ENCODE results near the gene LPAR5. TPM values are rescaled to one million over a fixed set of nuclear protein-coding genes. Genes with fewer than 3 reads are reported as not detected.

Gene LPAR5
- total RNA-seq, 1 experiment from 2014 or later = 0.15 TPM

DNA sequence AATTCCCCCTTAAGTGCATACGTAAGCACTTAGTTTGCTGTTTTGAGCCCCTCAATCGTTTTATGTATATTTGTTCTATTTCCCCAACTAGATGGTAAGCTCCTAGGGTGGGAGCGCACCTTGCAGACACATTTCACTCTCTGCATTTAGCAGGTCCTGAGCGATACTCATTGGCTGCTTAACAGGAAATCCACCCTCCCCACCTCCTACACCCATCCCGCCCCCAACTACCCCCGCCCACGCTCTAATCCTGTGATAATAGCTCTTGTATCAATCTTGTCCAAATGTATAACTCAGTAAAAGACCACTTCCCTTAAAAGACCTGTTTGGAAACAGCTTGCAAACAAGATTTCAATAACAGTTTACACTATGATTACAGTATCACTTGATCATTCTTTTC lies 8.1 kb downstream of the LPAR5 start:
- CTCF ChIA-PET = interaction anchor here (0.6 kb wide), 1 partner anchor 251 kb away, joined by 7 read pairs; no protein-coding TSS in a partner anchor

DNA sequence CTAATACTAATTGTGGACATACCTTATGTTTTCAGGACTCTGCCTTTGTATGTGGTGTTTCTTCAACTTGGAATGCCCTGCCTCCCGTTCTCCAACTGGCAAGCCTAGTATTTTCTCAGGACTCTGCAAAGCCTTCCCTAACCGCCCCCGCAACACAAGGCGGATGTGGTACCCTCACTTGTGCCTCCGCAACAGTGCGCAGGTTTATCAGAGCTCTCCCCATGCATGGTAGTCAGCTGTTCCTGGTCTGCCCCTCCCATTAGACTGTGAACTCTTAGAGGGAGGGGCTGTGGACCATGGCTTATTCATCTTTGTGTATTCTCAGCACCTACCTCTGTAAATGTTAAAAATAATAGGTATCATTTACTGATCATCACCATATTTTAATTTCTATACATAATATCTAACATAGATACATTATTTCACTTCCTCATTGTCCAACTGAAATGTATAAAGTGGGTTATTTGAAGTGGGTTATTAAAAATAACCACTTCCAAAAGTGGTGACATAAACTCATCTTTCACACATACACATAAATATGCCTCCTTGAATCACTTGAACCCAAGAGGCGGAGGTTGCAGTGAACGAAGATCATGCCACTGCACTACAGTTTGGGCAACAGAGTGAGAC lies 9.0 kb downstream of the LPAR5 start:
- DNase-seq (ENCODE audit: low spot score) = no peak
- Histone ChIP-seq H3K27me3 (replicated peaks; ENCODE audit: insufficient read depth, low read depth, low read length, poor library complexity) (no peaks in the 10 kb centered on the region), H3K27ac (ENCODE audit: low read depth, low read length, poor library complexity, severe bottlenecking) (no peak overlapping the region), H3K9me3 (ENCODE audit: low read depth, low read length, poor library complexity, severe bottlenecking) (no peaks in the 10 kb centered on the region), H3K4me1 (ENCODE audit: insufficient read depth, low read length, poor library complexity, severe bottlenecking) (peaks cover 5% of the 10 kb centered on the region), H3K4me3 (ENCODE audit: low read depth, low read length, poor library complexity, severe bottlenecking) (no peak overlapping the region), H3K36me3 (ENCODE audit: insufficient read depth, low read length, poor library complexity, severe bottlenecking) (no peaks in the 10 kb centered on the region)
- ChIA-PET POLR2A (ENCODE audit: low non-redundant PET) (no interaction called here), CTCF (interaction anchor here (0.5 kb wide), 1 partner anchor 69 kb away, joined by 8 read pairs; no protein-coding TSS in a partner anchor)
- no TSS peak for BruUV-seq (replicated peaks)
- TF ChIP-seq, protein P1, sequence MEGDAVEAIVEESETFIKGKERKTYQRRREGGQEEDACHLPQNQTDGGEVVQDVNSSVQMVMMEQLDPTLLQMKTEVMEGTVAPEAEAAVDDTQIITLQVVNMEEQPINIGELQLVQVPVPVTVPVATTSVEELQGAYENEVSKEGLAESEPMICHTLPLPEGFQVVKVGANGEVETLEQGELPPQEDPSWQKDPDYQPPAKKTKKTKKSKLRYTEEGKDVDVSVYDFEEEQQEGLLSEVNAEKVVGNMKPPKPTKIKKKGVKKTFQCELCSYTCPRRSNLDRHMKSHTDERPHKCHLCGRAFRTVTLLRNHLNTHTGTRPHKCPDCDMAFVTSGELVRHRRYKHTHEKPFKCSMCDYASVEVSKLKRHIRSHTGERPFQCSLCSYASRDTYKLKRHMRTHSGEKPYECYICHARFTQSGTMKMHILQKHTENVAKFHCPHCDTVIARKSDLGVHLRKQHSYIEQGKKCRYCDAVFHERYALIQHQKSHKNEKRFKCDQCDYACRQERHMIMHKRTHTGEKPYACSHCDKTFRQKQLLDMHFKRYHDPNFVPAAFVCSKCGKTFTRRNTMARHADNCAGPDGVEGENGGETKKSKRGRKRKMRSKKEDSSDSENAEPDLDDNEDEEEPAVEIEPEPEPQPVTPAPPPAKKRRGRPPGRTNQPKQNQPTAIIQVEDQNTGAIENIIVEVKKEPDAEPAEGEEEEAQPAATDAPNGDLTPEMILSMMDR (conservative IDR thresholded peaks at IDR 0.05; ENCODE audit: low read depth, low read length) = no peak
- no peak for TF ChIP-seq EZH2 (IDR thresholded peaks at IDR 0.05; ENCODE audit: borderline replicate concordance, low read depth, low read length, poor library complexity, severe bottlenecking)
- intact Hi-C loops (cut with micrococcal nuclease; ENCODE audit: unreplicated experiment) = no loop called here

More for the DNA sequence above, 8.1 kb downstream of the LPAR5 start:
- POLR2A ChIA-PET (ENCODE audit: low non-redundant PET) = no interaction called here
- H3K27me3 ChIP-seq (replicated peaks; ENCODE audit: insufficient read depth, low read depth, low read length, poor library complexity) = no peaks in the 10 kb centered on the region
- intact Hi-C loops (cut with micrococcal nuclease; ENCODE audit: unreplicated experiment) = no loop called here
- no peaks in the 10 kb centered on the region for H3K36me3 ChIP-seq (ENCODE audit: insufficient read depth, low read length, poor library complexity, severe bottlenecking)
- no peak overlapping the region for H3K27ac ChIP-seq (ENCODE audit: low read depth, low read length, poor library complexity, severe bottlenecking)
- peaks cover 10% of the 10 kb centered on the region for H3K4me1 ChIP-seq (ENCODE audit: insufficient read depth, low read length, poor library complexity, severe bottlenecking)
- no peak for TF ChIP-seq EZH2 (IDR thresholded peaks at IDR 0.05; ENCODE audit: borderline replicate concordance, low read depth, low read length, poor library complexity, severe bottlenecking)
- TF ChIP-seq, protein P1 (conservative IDR thresholded peaks at IDR 0.05; ENCODE audit: low read depth, low read length) = no peak
- DNase-seq (ENCODE audit: low spot score) = no peak
- BruUV-seq (replicated peaks) = no TSS peak
- no peaks in the 10 kb centered on the region for H3K9me3 ChIP-seq (ENCODE audit: low read depth, low read length, poor library complexity, severe bottlenecking)
- no peak overlapping the region for H3K4me3 ChIP-seq (ENCODE audit: low read depth, low read length, poor library complexity, severe bottlenecking)

DNA sequence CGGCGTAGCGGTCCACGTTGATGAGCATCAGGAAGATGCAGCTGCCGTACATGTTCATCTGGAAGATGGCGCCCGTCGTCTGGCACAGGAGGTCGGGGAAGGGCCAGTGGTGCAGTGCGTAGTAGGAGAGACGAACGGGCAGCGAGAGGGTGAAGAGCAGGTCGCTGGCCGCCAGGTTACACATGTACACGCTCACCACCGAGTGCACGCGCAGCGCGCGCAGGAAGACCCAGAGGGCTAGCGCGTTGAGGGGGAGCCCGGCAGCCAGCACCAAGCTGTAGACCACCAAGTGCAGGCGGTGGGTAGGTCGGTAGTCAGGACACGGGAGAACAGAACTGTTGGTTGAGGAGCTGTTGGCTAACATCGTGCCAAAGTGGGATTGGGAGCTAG lies 14.9 kb downstream of the LPAR5 start:
- intact Hi-C loops (cut with micrococcal nuclease; ENCODE audit: unreplicated experiment) = no loop called here
- DNase-seq (ENCODE audit: low spot score) = no peak
- Histone ChIP-seq H3K27me3 (replicated peaks; ENCODE audit: insufficient read depth, low read depth, low read length, poor library complexity) (no peaks in the 10 kb centered on the region), H3K4me1 (ENCODE audit: insufficient read depth, low read length, poor library complexity, severe bottlenecking) (no peaks in the 10 kb centered on the region), H3K4me3 (ENCODE audit: low read depth, low read length, poor library complexity, severe bottlenecking) (no peak overlapping the region), H3K9me3 (ENCODE audit: low read depth, low read length, poor library complexity, severe bottlenecking) (no peaks in the 10 kb centered on the region), H3K36me3 (ENCODE audit: insufficient read depth, low read length, poor library complexity, severe bottlenecking) (no peaks in the 10 kb centered on the region), H3K27ac (ENCODE audit: low read depth, low read length, poor library complexity, severe bottlenecking) (no peak overlapping the region)
- ChIA-PET POLR2A (ENCODE audit: low non-redundant PET) (no interaction called here), CTCF (no interaction called here)
- BruUV-seq (replicated peaks) = no TSS peak
- no peak for TF ChIP-seq EZH2 (IDR thresholded peaks at IDR 0.05; ENCODE audit: borderline replicate concordance, low read depth, low read length, poor library complexity, severe bottlenecking)
- TF ChIP-seq, protein P1 (conservative IDR thresholded peaks at IDR 0.05; ENCODE audit: low read depth, low read length) = no peak

Data from A673 (cell line).